ENCODE results near the gene SPEG. TPM values are rescaled to one million over a fixed set of nuclear protein-coding genes. Genes with fewer than 3 reads are reported as not detected.

Gene SPEG
- total RNA-seq, 2 donors from 2014 or later, result 23.1 to 29.8 TPM

DNA sequence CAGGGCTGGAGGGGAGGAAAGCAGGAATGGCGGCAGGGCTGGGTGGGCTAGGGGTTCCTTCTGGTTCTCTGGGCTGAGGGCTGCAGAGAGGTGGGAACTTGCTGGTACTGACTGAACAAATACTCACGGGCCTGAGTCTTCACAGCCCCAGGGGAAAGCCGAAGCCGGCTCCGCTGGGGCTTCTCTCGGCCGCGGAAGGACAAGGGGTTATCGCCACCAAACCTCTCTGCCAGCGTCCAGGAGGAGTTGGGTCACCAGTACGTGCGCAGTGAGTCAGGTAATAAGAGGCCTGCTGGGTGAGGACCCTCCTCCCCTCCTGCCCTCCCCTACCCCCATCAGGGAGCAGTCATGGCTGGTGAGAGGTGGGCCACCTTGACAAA lies 50.5 kb downstream of the SPEG start:
- no peaks in the 10 kb centered on the region for H3K9me3 ChIP-seq (ENCODE audit: control insufficient read depth, low read length)
- Mint-ChIP-seq H3K27me3 (ENCODE audit: insufficient read depth) (peaks cover 74% of the 10 kb centered on the region), H3K4me3 (no peak overlapping the region), H3K4me1 (no peaks in the 10 kb centered on the region), H3K27ac (no peak overlapping the region), H3K36me3 (ENCODE audit: low read depth) (no peaks in the 10 kb centered on the region), H3K9me3 (no peaks in the 10 kb centered on the region)
- H3K4me3 ChIP-seq (ENCODE audit: low read length), result no peak overlapping the region
- no peak overlapping the region for H3K27ac ChIP-seq (ENCODE audit: low read depth, low read length)
- H3K9ac ChIP-seq (ENCODE audit: extremely low read depth, low read length, poor library complexity, severe bottlenecking), result no peak overlapping the region
- 74% methylated on average over 12 of the region's 12 CpGs; no CpG with 5 or more reads in 1 of the 2 experiments for WGBS, 2 experiments (ENCODE audit: insufficient coverage in 1 of 2, insufficient read length in 1 of 2)
- H3K36me3 ChIP-seq (ENCODE audit: control insufficient read depth, insufficient read depth, low read length), result no peaks in the 10 kb centered on the region
- peaks cover 68% of the 10 kb centered on the region for H3K27me3 ChIP-seq (ENCODE audit: control insufficient read depth, insufficient read depth, low read length, poor library complexity, severe bottlenecking)
- TF ChIP-seq, protein P1, sequence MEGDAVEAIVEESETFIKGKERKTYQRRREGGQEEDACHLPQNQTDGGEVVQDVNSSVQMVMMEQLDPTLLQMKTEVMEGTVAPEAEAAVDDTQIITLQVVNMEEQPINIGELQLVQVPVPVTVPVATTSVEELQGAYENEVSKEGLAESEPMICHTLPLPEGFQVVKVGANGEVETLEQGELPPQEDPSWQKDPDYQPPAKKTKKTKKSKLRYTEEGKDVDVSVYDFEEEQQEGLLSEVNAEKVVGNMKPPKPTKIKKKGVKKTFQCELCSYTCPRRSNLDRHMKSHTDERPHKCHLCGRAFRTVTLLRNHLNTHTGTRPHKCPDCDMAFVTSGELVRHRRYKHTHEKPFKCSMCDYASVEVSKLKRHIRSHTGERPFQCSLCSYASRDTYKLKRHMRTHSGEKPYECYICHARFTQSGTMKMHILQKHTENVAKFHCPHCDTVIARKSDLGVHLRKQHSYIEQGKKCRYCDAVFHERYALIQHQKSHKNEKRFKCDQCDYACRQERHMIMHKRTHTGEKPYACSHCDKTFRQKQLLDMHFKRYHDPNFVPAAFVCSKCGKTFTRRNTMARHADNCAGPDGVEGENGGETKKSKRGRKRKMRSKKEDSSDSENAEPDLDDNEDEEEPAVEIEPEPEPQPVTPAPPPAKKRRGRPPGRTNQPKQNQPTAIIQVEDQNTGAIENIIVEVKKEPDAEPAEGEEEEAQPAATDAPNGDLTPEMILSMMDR (conservative IDR thresholded peaks at IDR 0.05), result no peak
- peaks cover 4% of the 10 kb centered on the region for H3K4me1 ChIP-seq (ENCODE audit: control insufficient read depth, insufficient read depth, low read length)
- DNase-seq, result no peak

- H3K9ac ChIP-seq (ENCODE audit: extremely low read depth, low read length, poor library complexity, severe bottlenecking), result no peak overlapping the region
- no peaks in the 10 kb centered on the region for H3K36me3 ChIP-seq (ENCODE audit: control insufficient read depth, insufficient read depth, low read length)
- H3K4me1 ChIP-seq (ENCODE audit: control insufficient read depth, insufficient read depth, low read length), result peaks cover 4% of the 10 kb centered on the region
- H3K27ac ChIP-seq (ENCODE audit: low read depth, low read length), result no peak overlapping the region
- WGBS, 2 experiments (ENCODE audit: insufficient coverage in 1 of 2, insufficient read length in 1 of 2), result 39% methylated on average over 8 of the region's 8 CpGs; no CpG with 5 or more reads in 1 of the 2 experiments
- Mint-ChIP-seq H3K36me3 (ENCODE audit: low read depth) (no peaks in the 10 kb centered on the region), H3K27me3 (ENCODE audit: insufficient read depth) (peaks cover 70% of the 10 kb centered on the region), H3K27ac (no peak overlapping the region), H3K4me1 (no peaks in the 10 kb centered on the region), H3K9me3 (no peaks in the 10 kb centered on the region), H3K4me3 (no peak overlapping the region)
- H3K9me3 ChIP-seq (ENCODE audit: control insufficient read depth, low read length), result no peaks in the 10 kb centered on the region
- peaks cover 68% of the 10 kb centered on the region for H3K27me3 ChIP-seq (ENCODE audit: control insufficient read depth, insufficient read depth, low read length, poor library complexity, severe bottlenecking)
- TF ChIP-seq, protein P1 (conservative IDR thresholded peaks at IDR 0.05), result no peak
- DNase-seq, result peak; percentile 85
- H3K4me3 ChIP-seq (ENCODE audit: low read length), result no peak overlapping the region
Observed at GRCh38 chr2:219486380-219486959, 51.8 kb downstream of the SPEG start.

DNA sequence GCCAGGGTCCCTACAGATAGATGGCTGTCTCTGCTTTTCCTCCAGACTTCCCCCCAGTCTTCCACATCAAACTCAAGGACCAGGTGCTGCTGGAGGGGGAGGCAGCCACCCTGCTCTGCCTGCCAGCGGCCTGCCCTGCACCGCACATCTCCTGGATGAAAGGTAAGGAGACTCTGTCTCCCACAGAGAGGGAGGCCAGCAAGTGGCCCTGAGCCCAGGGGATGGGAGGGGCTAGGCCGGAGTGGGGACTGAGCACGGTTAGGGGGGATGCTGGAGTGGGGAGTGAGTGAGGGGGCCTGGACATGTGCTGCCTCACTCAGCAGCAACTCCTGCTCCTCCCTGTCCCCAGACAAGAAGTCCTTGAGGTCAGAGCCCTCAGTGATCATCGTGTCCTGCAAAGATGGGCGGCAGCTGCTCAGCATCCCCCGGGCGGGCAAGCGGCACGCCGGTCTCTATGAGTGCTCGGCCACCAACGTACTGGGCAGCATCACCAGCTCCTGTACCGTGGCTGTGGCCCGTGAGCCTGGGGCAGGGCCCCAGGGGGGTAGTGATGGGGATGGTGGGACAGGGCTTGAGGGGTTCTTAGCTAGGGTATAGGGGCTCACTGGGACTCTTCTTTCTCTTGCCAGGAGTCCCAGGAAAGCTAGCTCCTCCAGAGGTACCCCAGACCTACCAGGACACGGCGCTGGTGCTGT lies 53.7 kb downstream of the SPEG start:
- Histone ChIP-seq H3K27me3 (ENCODE audit: control insufficient read depth, insufficient read depth, low read length, poor library complexity, severe bottlenecking) (peaks cover 59% of the 10 kb centered on the region), H3K27ac (ENCODE audit: low read depth, low read length) (no peak overlapping the region), H3K9ac (ENCODE audit: extremely low read depth, low read length, poor library complexity, severe bottlenecking) (no peak overlapping the region), H3K36me3 (ENCODE audit: control insufficient read depth, insufficient read depth, low read length) (no peaks in the 10 kb centered on the region), H3K4me1 (ENCODE audit: control insufficient read depth, insufficient read depth, low read length) (peaks cover 4% of the 10 kb centered on the region), H3K4me3 (ENCODE audit: low read length) (no peak overlapping the region), H3K9me3 (ENCODE audit: control insufficient read depth, low read length) (no peaks in the 10 kb centered on the region)
- Mint-ChIP-seq H3K4me1 (no peaks in the 10 kb centered on the region), H3K36me3 (ENCODE audit: low read depth) (no peaks in the 10 kb centered on the region), H3K4me3 (no peak overlapping the region), H3K27me3 (ENCODE audit: insufficient read depth) (peaks cover 69% of the 10 kb centered on the region), H3K9me3 (no peaks in the 10 kb centered on the region), H3K27ac (no peak overlapping the region)
- 80 to 87% methylated on average over 1 to 17 of the region's 17 CpGs for WGBS, 2 experiments (ENCODE audit: insufficient coverage in 1 of 2, insufficient read length in 1 of 2)
- DNase-seq, result no peak
- TF ChIP-seq, protein P1 (conservative IDR thresholded peaks at IDR 0.05), result no peak
